GM19372 (cell line): Measurements from ENCODE around the gene VSNL1.

Experiments used
- ATAC-seq: cut with Tn5 transposase; IDR thresholded peaks from one replicate; pipeline ENCODE4 v1.9.1; 2021; ENCODE audit warnings: mild to moderate bottlenecking, low read depth, moderate library complexity; ENCODE audit not compliant: unreplicated experiment

VSNL1 gene

DNA sequence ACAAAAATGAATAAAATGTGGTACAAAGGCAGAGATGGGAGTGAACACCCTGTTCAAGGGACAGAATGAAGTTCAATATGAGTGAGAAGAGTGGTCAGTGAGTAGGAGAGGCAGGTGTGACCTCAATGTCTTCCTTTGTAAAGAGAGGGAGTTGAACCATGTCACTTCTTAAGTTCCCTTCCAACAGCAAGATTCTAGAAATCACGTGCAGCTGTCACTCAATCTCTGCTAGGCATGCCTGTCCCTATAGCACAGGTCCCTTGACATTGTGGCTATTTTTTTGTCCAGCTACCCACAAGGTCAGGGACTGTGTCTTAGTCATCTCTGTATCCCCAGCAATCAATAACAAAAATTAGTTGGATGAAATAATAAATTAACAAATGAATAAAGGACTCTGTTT lies 66.9 kb downstream of the VSNL1 start:
- no peak for ATAC-seq

DNA sequence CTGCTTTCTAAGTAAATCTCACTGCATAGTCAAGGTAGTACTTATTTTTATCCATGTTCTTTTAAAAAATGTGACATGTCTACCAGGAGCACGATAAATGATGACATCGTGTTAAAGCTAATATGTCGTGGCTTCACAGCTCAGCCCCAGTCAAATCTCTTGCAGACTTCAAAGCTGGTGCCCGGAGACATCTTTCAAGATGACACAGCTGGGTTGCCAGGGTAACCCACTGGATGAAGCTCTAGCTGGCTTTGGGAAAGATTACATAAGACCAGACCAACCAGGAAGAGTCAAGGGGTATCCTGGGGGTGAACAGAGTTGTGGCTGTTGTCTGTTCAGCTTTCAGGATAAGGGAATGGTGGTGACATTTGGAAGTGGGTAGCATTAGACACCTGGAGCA lies 67.8 kb downstream of the VSNL1 start:
- no peak for ATAC-seq

DNA sequence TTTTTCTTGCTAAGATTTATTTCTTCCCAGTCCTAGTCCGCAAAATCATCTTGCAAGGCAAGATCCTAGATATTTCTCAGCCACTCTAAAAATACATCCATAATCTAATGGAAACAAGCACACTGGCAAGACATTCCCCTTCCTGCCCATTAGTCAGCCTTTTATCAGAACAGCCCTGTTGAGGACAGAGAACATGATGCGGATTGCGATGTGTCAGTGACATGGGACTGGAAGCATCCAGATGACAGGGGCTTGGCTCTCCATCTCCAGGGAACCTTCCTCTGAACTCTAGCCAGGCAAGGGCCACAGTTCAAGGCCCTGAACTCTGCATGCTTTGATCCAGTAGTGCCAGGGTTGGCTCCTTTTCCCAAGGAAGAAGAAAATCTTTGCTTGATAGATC lies 70.0 kb downstream of the VSNL1 start:
- ATAC-seq = no peak

DNA sequence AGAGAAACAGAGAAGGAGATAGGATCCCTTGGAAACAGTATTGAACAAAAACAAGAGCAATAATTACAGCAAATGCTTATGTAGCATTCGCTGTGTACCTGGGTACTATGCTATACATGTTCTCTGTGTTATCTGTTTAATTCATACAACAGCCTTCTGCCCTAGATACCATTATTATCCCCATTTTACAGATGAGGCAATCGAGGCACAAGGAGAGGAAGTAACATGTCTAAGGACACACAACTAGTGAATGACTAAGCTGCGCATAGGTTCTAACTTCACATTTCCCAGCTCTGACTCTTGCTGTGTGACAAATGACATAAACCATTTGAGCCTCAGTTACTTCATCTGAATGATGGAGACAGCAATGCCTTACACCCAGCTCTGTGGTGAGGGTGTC lies 70.5 kb downstream of the VSNL1 start:
- ATAC-seq = no peak

DNA sequence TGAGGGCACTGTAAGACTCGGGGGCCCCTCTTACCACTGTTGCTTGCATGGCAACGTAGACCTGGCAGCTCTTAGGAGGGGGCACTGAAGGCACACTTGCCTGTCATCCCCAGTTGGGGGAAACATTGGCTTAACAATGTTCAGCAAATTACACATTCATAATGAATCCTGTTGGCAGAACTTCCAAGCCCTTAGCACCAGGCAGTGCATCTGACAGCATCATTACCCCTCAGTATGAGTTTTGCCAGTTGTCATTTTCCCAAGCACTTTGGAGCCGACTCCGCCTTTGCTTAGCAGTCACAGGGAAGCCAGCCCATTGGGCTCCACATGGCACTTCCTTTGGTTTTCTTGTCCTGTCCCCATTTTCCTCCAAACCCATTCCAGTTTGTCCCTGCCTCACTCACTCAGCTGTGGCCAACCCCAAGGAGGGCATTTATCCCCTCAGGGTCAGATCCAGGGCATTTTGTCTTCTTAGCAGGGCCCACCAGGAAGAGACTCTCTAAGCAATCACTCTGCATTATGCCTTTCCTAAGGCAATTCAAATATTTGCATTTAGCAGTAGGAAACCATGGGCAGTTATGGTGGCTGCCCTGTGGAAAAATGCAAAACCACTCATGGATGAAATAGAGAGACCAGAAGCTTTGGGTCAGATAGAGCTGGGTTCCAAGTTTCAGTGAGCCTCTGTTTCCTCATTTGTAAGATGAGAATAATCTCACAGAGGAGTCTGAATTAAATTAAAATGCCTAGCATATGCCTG lies 73.9 kb downstream of the VSNL1 start:
- no peak for ATAC-seq

DNA sequence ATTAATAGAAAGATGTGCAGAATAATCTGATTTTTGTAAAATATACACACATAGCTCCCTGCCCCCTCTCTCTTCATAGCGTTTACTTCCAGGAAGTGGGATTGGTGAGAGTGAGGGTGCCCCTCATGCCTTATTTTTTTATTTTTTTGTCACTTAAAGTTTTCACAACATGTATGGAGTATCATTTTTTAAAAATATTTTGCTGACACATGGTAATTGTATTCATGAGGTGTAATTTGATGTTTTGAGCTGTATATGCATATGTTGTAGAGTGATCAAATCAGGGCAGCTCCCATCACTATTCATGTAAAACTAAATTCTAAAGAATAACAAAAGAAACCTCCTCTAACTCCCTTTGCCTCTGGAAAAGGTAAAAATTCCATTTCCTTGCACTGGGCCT lies 74.7 kb downstream of the VSNL1 start:
- ATAC-seq = no peak

DNA sequence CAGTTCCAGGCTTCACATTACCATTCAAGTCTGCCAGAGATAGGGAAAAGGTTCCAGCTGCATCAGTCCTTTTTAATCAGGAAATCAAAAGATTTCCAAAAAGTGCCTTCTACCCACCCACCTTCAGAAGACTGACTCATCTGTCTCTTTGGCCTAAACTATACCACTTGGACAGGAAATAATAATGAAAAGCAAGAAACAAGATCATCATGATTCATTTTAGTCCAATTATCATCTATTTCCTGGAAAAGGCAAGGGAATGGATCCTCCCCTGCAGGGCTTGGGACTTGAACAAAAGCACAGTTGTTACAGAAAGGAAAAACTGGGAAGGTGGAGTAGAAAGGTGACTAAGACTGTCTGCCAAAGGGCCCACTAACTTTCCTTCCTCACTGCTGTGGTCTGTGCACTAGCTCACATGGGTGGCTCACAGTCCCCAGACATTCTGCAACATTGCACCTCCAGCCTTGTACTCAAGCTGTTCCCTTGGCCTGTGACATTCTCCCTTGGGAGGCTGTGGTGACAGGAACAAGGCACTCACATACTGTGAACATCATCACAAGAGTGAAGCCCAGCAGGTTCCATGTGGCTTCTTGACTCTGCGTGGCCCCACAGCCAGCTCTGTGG lies 75.3 kb downstream of the VSNL1 start:
- ATAC-seq = no peak

DNA sequence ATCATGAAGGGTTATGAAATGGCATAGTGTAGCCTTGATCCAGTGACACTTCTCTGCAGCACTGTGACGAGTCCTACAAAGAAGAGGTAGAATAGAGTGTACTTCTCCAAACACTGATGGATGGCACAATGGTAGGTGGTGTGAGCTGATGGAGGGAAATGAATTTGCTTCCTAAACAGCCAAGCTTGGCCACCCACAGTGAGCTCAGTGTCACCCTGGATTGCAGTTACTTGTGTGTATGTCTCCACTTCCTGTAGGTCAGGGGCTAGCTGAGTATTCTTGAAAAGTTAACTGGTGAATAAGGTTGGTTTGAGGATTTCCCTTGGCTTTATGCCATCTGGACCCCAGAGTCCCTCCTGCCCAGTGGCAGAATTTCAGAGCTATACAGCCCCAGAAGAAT lies 75.9 kb downstream of the VSNL1 start:
- ATAC-seq = no peak

DNA sequence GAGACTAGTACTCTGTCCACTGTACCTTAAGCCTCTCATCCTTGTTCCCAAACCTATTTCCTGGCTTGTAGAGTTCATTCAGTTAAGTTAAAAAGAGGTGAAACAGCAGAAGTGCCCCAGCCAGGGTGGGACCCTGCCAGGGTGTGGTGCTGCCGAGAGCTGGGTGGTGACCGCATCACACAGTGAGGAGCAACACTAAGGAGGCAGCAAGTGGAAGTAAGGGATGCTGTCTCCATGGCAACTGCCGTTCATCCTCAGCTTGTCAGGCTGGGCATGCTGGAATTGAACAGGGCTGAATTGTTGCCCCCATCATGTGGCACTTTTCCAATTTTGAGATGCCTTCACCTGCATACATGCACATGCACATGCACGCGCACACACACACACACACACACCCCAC lies 77.0 kb downstream of the VSNL1 start:
- ATAC-seq = no peak

DNA sequence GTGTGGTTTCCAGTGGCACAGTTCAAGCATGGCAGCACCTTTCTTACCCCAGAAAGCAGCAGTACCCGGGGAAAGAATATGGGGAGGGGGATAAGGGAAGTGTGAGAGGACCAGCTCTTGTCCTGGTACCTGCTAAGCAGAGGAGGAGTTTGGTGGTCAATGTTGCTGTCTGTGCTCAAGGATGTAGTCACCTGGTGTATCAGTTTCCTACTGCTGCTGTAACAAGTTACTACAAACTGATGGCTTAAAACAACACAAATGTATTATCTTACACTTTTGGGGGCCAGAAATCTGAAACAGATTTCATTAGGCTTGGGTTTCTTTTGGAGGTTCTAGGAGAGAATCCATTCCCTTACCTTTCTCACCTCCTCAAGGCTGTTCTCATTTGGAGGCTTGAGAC lies 77.5 kb downstream of the VSNL1 start:
- ATAC-seq = no peak

DNA sequence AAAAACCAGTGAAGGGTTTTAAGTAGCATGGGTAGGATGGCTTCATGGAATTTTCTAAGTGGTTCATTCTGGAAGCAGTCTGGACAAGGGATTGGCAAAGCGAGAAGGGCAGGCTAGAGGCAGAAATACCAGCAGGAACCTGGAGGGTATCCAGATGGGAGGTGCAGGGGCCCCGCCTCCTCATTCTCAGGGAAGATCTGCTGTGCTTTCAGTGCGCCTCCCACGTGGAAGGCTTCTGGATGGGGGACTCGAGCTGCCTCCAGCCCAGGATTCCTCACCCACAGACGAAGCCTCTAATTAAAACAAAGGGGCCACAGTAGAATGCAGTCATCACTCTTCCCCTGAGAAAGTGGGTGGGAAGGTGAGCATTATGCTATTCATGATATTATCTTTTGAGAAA lies 79.8 kb downstream of the VSNL1 start:
- no peak for ATAC-seq

DNA sequence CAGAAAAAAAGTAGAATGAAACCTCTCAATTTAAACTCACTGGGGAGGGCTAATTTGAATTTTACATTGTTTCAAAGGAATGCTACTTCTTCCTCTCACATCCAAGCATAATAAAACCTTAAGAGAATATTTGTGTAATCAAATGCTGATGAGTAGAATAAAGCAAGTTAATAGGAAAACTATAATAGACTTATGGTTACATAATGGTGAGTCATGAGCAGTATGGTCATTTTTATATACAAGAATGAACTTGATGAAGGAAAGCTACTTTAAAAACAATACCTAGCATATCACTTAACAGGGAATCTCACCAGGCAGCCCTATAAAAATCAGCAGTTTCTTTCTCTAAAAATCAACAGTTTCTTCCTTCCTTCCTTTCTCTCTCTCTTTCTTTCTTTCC lies 80.3 kb downstream of the VSNL1 start:
- ATAC-seq = no peak

DNA sequence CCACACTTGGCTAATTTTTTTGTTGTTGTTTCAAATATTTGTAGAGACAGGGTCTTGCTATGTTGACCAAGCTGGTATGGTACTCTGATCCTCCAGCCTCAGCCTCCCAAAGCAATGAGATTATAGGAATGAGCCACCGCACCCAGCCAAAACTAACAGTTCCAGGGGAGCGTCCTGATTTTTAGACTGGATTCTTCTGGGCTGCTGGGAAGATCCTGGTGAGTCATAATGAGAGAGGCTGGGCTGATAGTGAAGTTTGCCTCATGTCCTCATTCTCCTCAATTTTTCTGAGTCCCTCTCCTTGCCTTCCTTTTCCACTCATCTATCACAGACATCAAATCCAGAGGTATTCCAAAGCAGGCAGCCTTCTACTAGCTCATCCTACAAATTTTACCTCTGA lies 81.3 kb downstream of the VSNL1 start:
- ATAC-seq = no peak

DNA sequence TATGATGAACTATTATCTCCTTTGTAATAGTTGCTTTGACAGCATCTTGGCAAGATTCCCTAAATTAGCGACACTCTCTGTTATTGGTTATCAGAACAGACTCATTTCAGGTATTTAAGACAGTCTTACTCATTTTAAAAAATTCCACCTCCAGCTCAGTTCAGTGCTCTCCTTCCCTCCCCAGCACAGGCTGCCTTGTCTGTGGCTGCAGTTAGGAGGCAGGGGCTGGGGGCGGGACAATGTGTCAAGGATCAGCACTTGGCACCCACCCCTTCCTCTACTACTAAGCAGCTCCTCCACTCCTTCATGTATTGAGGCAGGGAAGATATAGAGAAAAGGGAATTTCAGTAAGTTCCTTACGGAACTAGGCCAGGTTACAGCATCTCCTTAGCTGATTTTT lies 85.0 kb downstream of the VSNL1 start:
- ATAC-seq = no peak

DNA sequence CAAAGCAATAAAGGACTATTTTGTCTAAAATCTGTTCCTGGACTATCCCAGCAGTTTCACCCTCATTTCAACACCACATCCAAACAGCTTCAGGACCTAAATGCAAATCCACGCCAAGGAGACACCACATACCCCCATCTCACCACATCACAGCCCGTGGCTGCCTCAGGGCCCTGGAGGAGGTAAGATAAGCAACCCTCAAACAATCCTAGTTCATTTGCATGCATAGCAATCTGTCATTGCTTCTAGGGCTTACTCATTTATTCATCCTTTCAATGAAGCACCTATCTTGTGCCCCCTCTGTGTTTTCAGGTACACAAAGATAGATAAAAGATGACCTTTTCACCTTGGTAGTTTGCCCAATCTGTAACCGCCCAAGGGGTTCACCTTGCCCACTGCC lies 86.5 kb downstream of the VSNL1 start:
- no peak for ATAC-seq

DNA sequence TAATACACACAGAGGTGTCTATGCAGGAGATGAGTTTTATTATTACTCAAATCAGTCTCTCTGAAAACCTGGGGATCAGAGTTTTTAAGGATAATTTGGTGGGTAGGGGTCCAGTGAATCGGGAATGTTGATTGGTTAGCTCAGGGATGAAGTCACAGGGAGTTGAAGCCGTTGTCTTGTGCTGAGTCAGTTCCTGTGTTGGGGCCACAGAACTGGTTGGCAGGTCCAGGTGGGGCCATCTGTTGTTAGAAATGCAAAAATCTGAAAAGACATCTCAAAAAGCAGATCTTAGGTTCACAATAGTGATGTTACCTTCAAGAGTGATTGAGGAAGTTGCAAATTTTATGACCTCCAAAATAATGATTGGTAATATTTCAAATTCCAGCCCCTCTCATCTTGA lies 86.9 kb downstream of the VSNL1 start:
- no peak for ATAC-seq

DNA sequence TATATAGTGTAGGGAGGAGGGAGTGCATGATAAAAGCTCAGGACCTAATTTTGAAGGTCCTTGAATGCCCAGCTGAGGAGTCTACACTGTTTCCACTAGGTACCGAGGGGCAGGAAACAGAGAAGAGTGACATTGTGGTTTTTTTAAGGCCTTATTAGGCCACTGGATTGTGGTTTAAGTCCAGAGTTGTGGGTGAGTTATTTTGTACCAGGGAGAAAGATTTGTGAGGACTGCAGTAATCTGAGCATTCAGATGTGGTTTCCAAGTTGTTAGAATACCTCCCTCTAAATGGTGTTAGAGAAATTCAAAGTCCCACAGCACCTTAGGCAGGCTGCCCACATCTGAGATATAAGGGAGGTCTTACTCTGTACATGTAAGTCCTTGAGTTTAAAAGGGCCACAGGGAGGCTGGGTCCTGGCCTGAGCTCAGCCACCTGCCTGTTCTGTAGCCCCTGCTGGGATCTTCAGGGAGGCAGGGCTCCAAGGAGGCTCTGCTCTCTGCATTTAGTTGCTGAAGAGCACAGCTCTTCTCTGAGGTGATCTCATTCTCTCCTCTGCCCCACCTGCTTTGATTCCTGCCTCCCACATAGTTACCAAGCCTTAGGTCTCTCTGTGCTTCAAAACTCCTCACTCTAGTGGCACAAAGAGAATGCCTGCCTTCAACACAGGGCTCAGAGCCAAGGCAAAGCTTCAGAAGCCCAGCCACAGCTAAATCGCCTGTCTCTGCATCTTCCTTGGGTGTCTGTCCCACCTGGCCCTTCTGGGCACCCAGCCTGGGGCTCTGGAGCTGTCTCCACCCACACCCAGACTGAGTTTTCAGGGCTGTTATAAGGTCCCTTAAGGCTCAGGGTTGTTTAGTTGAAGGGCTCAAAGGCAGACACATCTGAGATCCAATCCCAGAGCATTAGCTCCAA lies 88.1 kb downstream of the VSNL1 start:
- no peak for ATAC-seq

DNA sequence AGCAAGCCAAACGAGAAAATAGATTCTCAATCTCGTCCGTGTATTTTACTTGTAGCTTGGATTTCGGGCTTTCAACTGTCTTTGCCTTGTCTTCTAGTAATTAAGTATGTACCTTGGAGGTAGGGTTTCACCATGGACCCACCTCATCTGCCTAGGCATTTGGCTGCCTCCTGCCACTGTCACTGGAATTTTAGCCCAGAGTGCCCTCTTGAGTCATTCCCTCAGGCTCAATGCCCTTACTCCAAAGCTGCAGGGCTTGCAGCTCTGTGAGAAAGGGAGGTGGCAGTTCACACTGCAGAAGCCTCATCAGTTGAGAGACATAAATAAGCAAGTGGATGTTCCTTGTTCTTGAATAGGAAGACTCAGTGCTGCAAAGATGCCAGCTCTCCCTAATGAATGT lies 89.6 kb downstream of the VSNL1 start:
- no peak for ATAC-seq

DNA sequence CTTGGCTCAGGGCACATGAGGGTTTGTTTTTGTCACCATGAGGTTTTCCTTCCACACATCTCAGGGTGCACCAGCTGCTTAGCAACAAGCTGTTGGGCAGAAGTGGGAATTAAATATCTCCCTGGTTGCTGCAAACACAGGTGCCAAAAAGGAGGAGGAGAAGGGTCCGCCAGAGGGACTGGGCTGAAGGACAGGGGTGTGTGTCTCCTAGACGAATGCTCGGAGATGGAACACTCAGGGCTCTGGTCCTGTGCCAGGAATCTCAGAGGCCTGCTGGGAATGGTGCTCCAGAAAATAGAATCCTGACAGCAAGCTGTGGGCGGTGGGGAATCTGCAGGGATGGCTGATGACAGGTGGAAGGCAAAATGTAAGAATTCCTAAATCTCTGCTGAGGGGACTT lies 94.5 kb downstream of the VSNL1 start:
- ATAC-seq = no peak

DNA sequence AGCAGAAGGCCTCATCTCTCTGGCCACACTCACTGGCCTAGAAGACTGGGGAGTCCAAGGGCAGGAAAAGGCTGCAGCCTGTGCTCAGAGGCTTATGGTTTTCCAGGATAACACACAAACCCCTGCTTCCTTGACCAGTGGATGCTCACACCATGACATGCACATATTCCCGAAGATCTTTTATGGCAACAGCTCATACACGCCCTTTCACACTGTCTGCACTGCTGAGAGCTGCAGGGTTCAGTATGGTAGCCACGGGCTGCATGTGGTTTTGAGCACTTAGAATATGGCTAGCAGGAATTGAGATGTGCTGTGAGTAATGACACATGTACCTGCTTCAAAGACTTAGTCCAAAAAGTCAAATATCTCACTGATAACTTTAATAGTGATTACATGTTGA lies 95.8 kb downstream of the VSNL1 start:
- no peak for ATAC-seq

DNA sequence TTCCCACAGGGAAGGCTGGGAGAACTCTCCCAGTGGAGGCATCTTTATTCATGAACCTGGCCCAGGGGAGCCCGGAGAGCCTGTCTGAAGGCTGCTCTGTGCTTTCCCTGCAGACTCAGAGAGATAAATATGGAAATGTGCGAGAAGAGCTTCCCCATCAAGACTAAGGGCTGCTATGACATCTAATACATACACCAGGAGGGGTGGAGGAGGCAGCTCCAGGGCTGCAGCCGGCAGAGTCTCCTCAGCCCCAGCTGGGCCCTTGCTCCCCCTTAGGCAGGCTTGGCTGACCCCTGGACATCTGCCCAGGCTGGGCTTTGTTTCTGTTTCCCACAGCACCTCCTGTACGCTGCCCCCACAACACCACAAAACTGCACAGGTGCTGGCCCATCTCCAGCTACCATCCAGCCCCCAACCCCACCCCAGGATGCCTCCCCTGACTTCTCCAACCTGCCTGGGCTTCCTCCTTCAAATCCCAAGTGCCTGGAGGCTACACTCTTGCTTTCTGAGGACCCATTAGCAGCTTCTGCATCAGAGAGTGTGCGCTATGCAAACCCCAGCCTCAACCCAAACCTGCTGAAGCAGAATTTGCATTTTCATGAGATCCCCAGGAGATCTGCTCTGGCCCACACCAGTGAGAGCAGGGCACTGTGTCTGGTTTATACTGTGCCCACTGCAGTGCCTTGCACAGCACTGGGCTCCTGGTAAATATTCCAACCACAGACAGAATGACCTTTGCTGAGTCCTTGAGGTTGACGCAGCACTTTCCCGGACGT lies 96.8 kb downstream of the VSNL1 start:
- no peak for ATAC-seq
